Measurements from ENCODE around the gene LDAF1.

- no peak for TF ChIP-seq CTCF (IDR thresholded peaks at IDR 0.05)
- no peak for TF ChIP-seq POLR2A (IDR thresholded peaks at IDR 0.05)
Observed at GRCh38 chr16:21166561-21166961, 8.1 kb downstream of the LDAF1 start.
